Stimulated activated CD4-positive, alpha-beta T cell treated with anti-CD3 and anti-CD28 coated beads, Interleukin-2, amount 100 ng/mL, for 24 hours (primary cell): ENCODE measurements around the gene CSE1L.
"Not testable (repeated sequence)": the region's sequence is repeated elsewhere in the genome, so short reads cannot be mapped to it uniquely, and the experiment has no call there.

Experiments used
- DNase-seq, 2 donors: peaks; one replicate each; pipeline ENCODE4 v3.0.0-alpha.2; 2020

The CSE1L gene

GRCh38 chr20:49046087-49046900 is at the start of gene CSE1L:
Gene CSE1L (plus strand): TSS chr20:49046312. CDS start chr20:49058464, 12,152 bp downstream.
- peak; percentile 93 for DNase-seq

- no peak for DNase-seq
These were observed 45.9 kb upstream of the CSE1L start for GRCh38 chr20:48999890-49000870.

GRCh38 chr20:49001741-49002140 is 44.4 kb upstream of the CSE1L start:
- DNase-seq, result no peak

GRCh38 chr20:49006446-49006980 is 39.6 kb upstream of the CSE1L start:
- no peak for DNase-seq

- DNase-seq, result no peak
These were observed 36.0 kb upstream of the CSE1L start for GRCh38 chr20:49009899-49010631.

GRCh38 chr20:49024220-49024619 is 21.9 kb upstream of the CSE1L start:
- DNase-seq, result no peak

GRCh38 chr20:49028177-49028576 is 17.9 kb upstream of the CSE1L start:
- DNase-seq, result not testable (repeated sequence)

GRCh38 chr20:49028684-49029083 is 17.4 kb upstream of the CSE1L start:
- DNase-seq, result no peak

- no peak for DNase-seq
These were observed 16.9 kb upstream of the CSE1L start for GRCh38 chr20:49029203-49029602.

- no peak for DNase-seq
These were observed 15.0 kb upstream of the CSE1L start for GRCh38 chr20:49030954-49031619.

GRCh38 chr20:49032455-49032854 is 13.7 kb upstream of the CSE1L start:
- DNase-seq, result no peak

- no peak for DNase-seq
These were observed 11.9 kb upstream of the CSE1L start for GRCh38 chr20:49034070-49034732.

GRCh38 chr20:49037962-49038387 is 8.1 kb upstream of the CSE1L start:
- DNase-seq, result peak in 1 of 2 donors; percentile 33

- DNase-seq, result no peak
These were observed 6.3 kb upstream of the CSE1L start for GRCh38 chr20:49039854-49040253.

- no peak for DNase-seq
These were observed 3.1 kb upstream of the CSE1L start for GRCh38 chr20:49043000-49043399.

- DNase-seq, result peak; percentile 29 to 33
These were observed 549 bp upstream of the CSE1L start for GRCh38 chr20:49045440-49046086.

- no peak for DNase-seq
These were observed 6.2 kb downstream of the CSE1L start for GRCh38 chr20:49052334-49052733.

GRCh38 chr20:49054056-49054643 is 8.0 kb downstream of the CSE1L start:
- no peak for DNase-seq

GRCh38 chr20:49063279-49063678 is 17.2 kb downstream of the CSE1L start:
- DNase-seq, result no peak

- no peak for DNase-seq
These were observed 28.4 kb downstream of the CSE1L start for GRCh38 chr20:49074521-49074920.
